SK-N-SH (cell line): ENCODE measurements around the gene SRRM2. TPM values are rescaled to one million over a fixed set of nuclear protein-coding genes. Genes with fewer than 3 reads are reported as not detected.

ENCODE experiments used
- CTCF ChIA-PET: fragments of 300-600, 350-600 bp; formaldehyde crosslinking; extraction: SDS; loops from one replicate; lab custom pipeline; 2021; lab: Yijun Ruan, JAX
- POLR2A ChIA-PET: fragments of 350-600 bp; sonication (Branson Sonifier 250); formaldehyde crosslinking; extraction: SDS; loops from one replicate; lab custom pipeline; 2020; ENCODE audit warnings: antibody characterized with exemption, inconsistent platforms; lab: Yijun Ruan, JAX
- DNase-seq: peaks from one replicate; pipeline ENCODE4 v3.0.0; 2012
- H2AFZ ChIP-seq: fragments of 200-600 bp; sonication (generic); 2 replicates; pipeline ENCODE4 v1.8.1; 2016; ENCODE audit warnings: antibody characterized with exemption, mild to moderate bottlenecking, low read depth
- H3F3A ChIP-seq: fragments of 200-600 bp; sonication (generic); replicated peaks from 2 replicates; pipeline ENCODE3; 2016; ENCODE audit warnings: antibody characterized with exemption, mild to moderate bottlenecking; ENCODE audit not compliant: insufficient read depth
- H3K27ac ChIP-seq, 2 experiments: fragments of 200-500 bp in 1 of 2; fragments of 200-600 bp in 1 of 2; sonication (Bioruptor generic) in 1 of 2; sonication (generic), shearing (Covaris generic) in 1 of 2; 2 replicates each; pipeline versions ENCODE4 v1.5.1 to v1.6.1; 2014 to 2016; ENCODE audit warnings: low read depth in 2 of 2, inconsistent platforms in 1 of 2, low read length in 1 of 2, mild to moderate bottlenecking in 1 of 2, mixed read lengths in 1 of 2
- H3K27me3 ChIP-seq: fragments of 200-600 bp; sonication (generic), shearing (Covaris generic); 2 replicates; pipeline ENCODE4 v1.6.1; 2016; ENCODE audit warnings: mixed run types; ENCODE audit not compliant: insufficient read depth
- H3K36me3 ChIP-seq, 2 experiments: fragments of 200-500 bp in 1 of 2; fragments of 200-600 bp in 1 of 2; sonication (Bioruptor generic) in 1 of 2; sonication (generic) in 1 of 2; replicated peaks in 1 of 2; 2 replicates each; pipeline versions ENCODE3 to v1.5.1; 2014 to 2016; ENCODE audit warnings: low read length in 1 of 2, mild to moderate bottlenecking in 1 of 2; ENCODE audit not compliant: insufficient read depth in 2 of 2, control insufficient read depth in 1 of 2
- H3K4me1 ChIP-seq, 2 experiments: fragments of 200-500 bp in 1 of 2; fragments of 200-600 bp in 1 of 2; sonication (Bioruptor generic) in 1 of 2; sonication (generic), shearing (Covaris generic) in 1 of 2; 2 replicates each; pipeline versions ENCODE4 v1.5.1 to v1.6.1; 2014 to 2016; ENCODE audit warnings: low read depth in 1 of 2, low read length in 1 of 2, mixed run types in 1 of 2; ENCODE audit not compliant: insufficient read depth in 2 of 2, control insufficient read depth in 1 of 2
- H3K4me2 ChIP-seq: fragments of 200-600 bp; sonication (generic), shearing (Covaris generic); 2 replicates; pipeline ENCODE4 v1.6.1; 2017; ENCODE audit warnings: mixed run types
- H3K4me3 ChIP-seq, 2 experiments: fragments of 200-500 bp in 1 of 2; fragments of 200-600 bp in 1 of 2; sonication (Bioruptor generic) in 1 of 2; sonication (generic), shearing (Covaris generic) in 1 of 2; 2 replicates each; pipeline versions ENCODE4 v1.5.1 to v1.8.1; 2014 to 2016; ENCODE audit warnings: low read depth in 2 of 2, inconsistent platforms in 1 of 2, low read length in 1 of 2, mild to moderate bottlenecking in 1 of 2, mixed read lengths in 1 of 2, moderate library complexity in 1 of 2
- H3K79me2 ChIP-seq: fragments of 200-600 bp; sonication (generic); 2 replicates; pipeline ENCODE4 v1.8.1; 2017; ENCODE audit warnings: mild to moderate bottlenecking; ENCODE audit not compliant: insufficient read depth
- H3K9ac ChIP-seq: fragments of 200-600 bp; sonication (generic); 2 replicates; pipeline ENCODE4 v1.6.1; 2017; ENCODE audit warnings: mixed run types
- H3K9me2 ChIP-seq: fragments of 200-600 bp; sonication (generic); 2 replicates; pipeline ENCODE4 v1.6.1; 2017; ENCODE audit warnings: mixed run types
- H3K9me3 ChIP-seq: fragments of 200-600 bp; sonication (generic); 2 replicates; pipeline ENCODE4 v1.6.1; 2017; ENCODE audit warnings: mixed run types, mild to moderate bottlenecking, moderate library complexity
- H4K20me1 ChIP-seq: fragments of 200-600 bp; sonication (generic); 2 replicates; pipeline ENCODE4 v1.6.1; 2017; ENCODE audit warnings: mild to moderate bottlenecking, mixed run types; ENCODE audit not compliant: insufficient read depth
- CHD2 ChIP-seq: fragments of 150-350 bp; IDR thresholded peaks from 2 replicates; pipeline ENCODE4 v1.6.1; 2018; ENCODE audit warnings: low read length; ENCODE audit not compliant: partially characterized antibody
- CTCF ChIP-seq: fragments of 200-600 bp; sonication (generic); IDR thresholded peaks from 2 replicates; pipeline ENCODE4 v1.6.1; 2017; ENCODE audit warnings: antibody characterized with exemption, mild to moderate bottlenecking, moderate library complexity
- EP300 ChIP-seq, 2 experiments: IDR thresholded peaks; 2 replicates each; pipeline versions ENCODE4 v1.4.0 to v1.6.1; 2012; ENCODE audit warnings: borderline replicate concordance in 1 of 2, low read depth in 1 of 2, low read length in 1 of 2
- EZH2phosphoT487 ChIP-seq: fragments of 200-600 bp; sonication (generic); IDR thresholded peaks from 2 replicates; pipeline ENCODE4 v1.6.1; 2017; ENCODE audit warnings: low read depth, mixed run types, mild to moderate bottlenecking, antibody characterized with exemption, moderate library complexity, borderline replicate concordance
- FOXJ3 ChIP-seq: sonication (generic); formaldehyde crosslinking; IDR thresholded peaks from 2 replicates; pipeline ENCODE4 v1.5.1; 2020; ENCODE audit warnings: mild to moderate bottlenecking, missing genetic modification reagents
- GABPA ChIP-seq: IDR thresholded peaks from 2 replicates; pipeline ENCODE4 v1.4.0; 2012; ENCODE audit warnings: low read depth, mild to moderate bottlenecking
- IRF3 ChIP-seq: fragments of 150-350 bp; IDR thresholded peaks from 2 replicates; pipeline ENCODE4 v1.6.1; 2016; ENCODE audit warnings: mild to moderate bottlenecking, low read depth, low read length
- PBX3 ChIP-seq: IDR thresholded peaks from 2 replicates; pipeline ENCODE4; 2012
- TEAD4 ChIP-seq: IDR thresholded peaks from 2 replicates; pipeline ENCODE4 v1.4.0; 2012; ENCODE audit warnings: mild to moderate bottlenecking, borderline replicate concordance; ENCODE audit not compliant: insufficient read depth
- USF2 ChIP-seq: fragments of 150-350 bp; IDR thresholded peaks from 2 replicates; pipeline ENCODE4 v1.6.1; 2017; ENCODE audit warnings: antibody characterized with exemption, low read length, low read depth, borderline replicate concordance
- ZBTB33 ChIP-seq: IDR thresholded peaks from 2 replicates; pipeline ENCODE4 v1.4.0; 2012; ENCODE audit warnings: low read depth, borderline replicate concordance
- WGBS: methylation state at CpG from one replicate; pipeline ENCODE4 v1.1.6; 2017; ENCODE audit warnings: low lambda C conversion rate; 5-methylcytosine and 5-hydroxymethylcytosine counted together
- polyA plus RNA-seq, 3 experiments: library from polyadenylated mRNA; depleted of rRNA; stranded (reverse); fragments of >200 nt; gene quantifications; 2 replicates each; pipeline ENCODE4 v1.2.3, GENCODE V29; 2012

SRRM2 gene
- polyA plus RNA-seq, 1 of the 3 experiments (the other 2 are of a cell fraction) = 143 TPM

GRCh38 chr16:2786061-2786825 is 33.8 kb downstream of the SRRM2 start:
- Histone ChIP-seq H3K4me2 (no peak overlapping the region), H3K9ac (no peak overlapping the region), H3K79me2 (no peaks in the 10 kb centered on the region)
- no peak for TF ChIP-seq USF2
- TF ChIP-seq CTCF = no peak
- TF ChIP-seq PBX3 = no peak
- TF ChIP-seq CHD2 = no peak
- no peak for TF ChIP-seq GABPA
- no peak for TF ChIP-seq EZH2phosphoT487
- TF ChIP-seq ZBTB33 = no peak
- TF ChIP-seq EP300 (IDR thresholded peaks at IDR 0.05; ENCODE audit: borderline replicate concordance in 1 of 2, low read depth in 1 of 2, low read length in 1 of 2) = no peak
- TF ChIP-seq TEAD4 = no peak
- TF ChIP-seq FOXJ3 = no peak
- TF ChIP-seq IRF3 = no peak
- TF ChIP-seq, all 33 proteins: peak for 0
- Histone ChIP-seq H3F3A (no peaks in the 10 kb centered on the region), H3K4me1 (no peaks in the 10 kb centered on the region; a peak in 1 of 4 replicates), H3K27me3 (no peaks in the 10 kb centered on the region), H2AFZ (no peak overlapping the region), H3K27ac (no peak overlapping the region), H4K20me1 (no peaks in the 10 kb centered on the region), H3K9me3 (no peaks in the 10 kb centered on the region), H3K4me3 (no peak overlapping the region), H3K9me2 (no peaks in the 10 kb centered on the region), H3K36me3 (no peaks in the 10 kb centered on the region)
- CTCF ChIA-PET = no interaction called here
- POLR2A ChIA-PET = no interaction called here
- 78% methylated on average over 13 of the region's 15 CpGs for WGBS
- DNase-seq = no peak
